ENCODE measurements around the gene PARVA.

The PARVA gene

DNA sequence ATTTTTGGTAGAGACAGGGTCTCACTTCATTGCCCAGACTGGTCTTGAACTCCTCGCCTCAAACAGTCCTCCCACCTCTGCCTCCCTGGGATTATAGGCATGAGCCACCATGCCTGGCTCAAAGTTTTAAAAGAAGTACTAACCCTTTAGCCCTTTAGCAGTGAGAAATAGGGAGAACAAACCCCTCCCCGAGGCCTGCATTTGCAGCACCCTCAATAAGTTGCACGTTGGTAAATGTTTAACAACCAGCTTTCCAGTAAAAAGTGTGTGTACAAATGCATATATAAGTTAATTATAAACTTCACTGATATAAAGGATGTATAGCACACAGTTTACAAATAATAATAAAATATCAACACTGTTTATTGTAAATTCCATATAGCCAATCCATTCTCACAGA is 51.8 kb downstream of the PARVA start:
- no peak for ATAC-seq
- TF ChIP-seq ISL1 (CRISPR knock-in tag; IDR thresholded peaks at IDR 0.05) (no peak), ZNF70 (CRISPR knock-in tag; IDR thresholded peaks at IDR 0.05) (no peak), TOX (CRISPR knock-in tag; IDR thresholded peaks at IDR 0.05; ENCODE audit: borderline replicate concordance) (no peak), CSDC2 (CRISPR knock-in tag; IDR thresholded peaks at IDR 0.05) (no peak), PPARA (CRISPR knock-in tag; IDR thresholded peaks at IDR 0.05; ENCODE audit: borderline replicate concordance) (no peak), ESRRG (CRISPR knock-in tag; IDR thresholded peaks at IDR 0.05) (no peak), ZFP30 (CRISPR knock-in tag; IDR thresholded peaks at IDR 0.05) (no peak), ZFP3 (CRISPR knock-in tag; IDR thresholded peaks at IDR 0.05) (no peak), ZC3H10 (CRISPR knock-in tag; IDR thresholded peaks at IDR 0.05) (no peak), TCF4 (CRISPR knock-in tag; IDR thresholded peaks at IDR 0.05; ENCODE audit: borderline replicate concordance) (no peak)
- TF ChIP-seq, protein P1, sequence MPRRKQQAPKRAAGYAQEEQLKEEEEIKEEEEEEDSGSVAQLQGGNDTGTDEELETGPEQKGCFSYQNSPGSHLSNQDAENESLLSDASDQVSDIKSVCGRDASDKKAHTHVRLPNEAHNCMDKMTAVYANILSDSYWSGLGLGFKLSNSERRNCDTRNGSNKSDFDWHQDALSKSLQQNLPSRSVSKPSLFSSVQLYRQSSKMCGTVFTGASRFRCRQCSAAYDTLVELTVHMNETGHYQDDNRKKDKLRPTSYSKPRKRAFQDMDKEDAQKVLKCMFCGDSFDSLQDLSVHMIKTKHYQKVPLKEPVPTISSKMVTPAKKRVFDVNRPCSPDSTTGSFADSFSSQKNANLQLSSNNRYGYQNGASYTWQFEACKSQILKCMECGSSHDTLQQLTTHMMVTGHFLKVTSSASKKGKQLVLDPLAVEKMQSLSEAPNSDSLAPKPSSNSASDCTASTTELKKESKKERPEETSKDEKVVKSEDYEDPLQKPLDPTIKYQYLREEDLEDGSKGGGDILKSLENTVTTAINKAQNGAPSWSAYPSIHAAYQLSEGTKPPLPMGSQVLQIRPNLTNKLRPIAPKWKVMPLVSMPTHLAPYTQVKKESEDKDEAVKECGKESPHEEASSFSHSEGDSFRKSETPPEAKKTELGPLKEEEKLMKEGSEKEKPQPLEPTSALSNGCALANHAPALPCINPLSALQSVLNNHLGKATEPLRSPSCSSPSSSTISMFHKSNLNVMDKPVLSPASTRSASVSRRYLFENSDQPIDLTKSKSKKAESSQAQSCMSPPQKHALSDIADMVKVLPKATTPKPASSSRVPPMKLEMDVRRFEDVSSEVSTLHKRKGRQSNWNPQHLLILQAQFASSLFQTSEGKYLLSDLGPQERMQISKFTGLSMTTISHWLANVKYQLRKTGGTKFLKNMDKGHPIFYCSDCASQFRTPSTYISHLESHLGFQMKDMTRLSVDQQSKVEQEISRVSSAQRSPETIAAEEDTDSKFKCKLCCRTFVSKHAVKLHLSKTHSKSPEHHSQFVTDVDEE (CRISPR knock-in tag; IDR thresholded peaks at IDR 0.05): no peak
- TF ChIP-seq, protein P2, sequence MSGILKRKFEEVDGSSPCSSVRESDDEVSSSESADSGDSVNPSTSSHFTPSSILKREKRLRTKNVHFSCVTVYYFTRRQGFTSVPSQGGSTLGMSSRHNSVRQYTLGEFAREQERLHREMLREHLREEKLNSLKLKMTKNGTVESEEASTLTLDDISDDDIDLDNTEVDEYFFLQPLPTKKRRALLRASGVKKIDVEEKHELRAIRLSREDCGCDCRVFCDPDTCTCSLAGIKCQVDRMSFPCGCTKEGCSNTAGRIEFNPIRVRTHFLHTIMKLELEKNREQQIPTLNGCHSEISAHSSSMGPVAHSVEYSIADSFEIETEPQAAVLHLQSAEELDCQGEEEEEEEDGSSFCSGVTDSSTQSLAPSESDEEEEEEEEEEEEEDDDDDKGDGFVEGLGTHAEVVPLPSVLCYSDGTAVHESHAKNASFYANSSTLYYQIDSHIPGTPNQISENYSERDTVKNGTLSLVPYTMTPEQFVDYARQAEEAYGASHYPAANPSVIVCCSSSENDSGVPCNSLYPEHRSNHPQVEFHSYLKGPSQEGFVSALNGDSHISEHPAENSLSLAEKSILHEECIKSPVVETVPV (CRISPR knock-in tag; IDR thresholded peaks at IDR 0.05): no peak

DNA sequence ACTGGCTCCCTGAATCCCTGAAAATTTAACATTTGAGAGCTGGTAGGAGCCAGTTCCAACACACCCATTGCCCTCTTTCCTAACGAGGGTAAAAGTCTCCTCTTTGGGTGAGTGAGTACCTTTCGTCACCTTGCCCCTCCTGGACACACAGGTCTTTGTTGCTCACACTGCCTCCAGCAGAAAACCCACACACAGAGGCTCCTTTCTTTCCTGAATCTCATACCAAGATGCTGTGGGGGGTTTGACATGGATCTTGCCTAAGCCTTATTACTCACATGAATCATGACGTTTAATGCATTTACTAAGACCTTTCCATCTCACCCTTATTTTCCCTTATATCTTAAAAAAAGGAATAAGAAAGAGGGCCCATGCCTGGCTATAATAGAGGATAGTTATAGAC is 53.0 kb downstream of the PARVA start:
- TF ChIP-seq ESRRG (CRISPR knock-in tag; IDR thresholded peaks at IDR 0.05) (no peak), ZC3H10 (CRISPR knock-in tag; IDR thresholded peaks at IDR 0.05) (no peak), ZNF70 (CRISPR knock-in tag; IDR thresholded peaks at IDR 0.05) (no peak), ZFP30 (CRISPR knock-in tag; IDR thresholded peaks at IDR 0.05) (no peak), CSDC2 (CRISPR knock-in tag; IDR thresholded peaks at IDR 0.05) (no peak), GLIS3 (CRISPR knock-in tag; IDR thresholded peaks at IDR 0.05) (no peak)
- TF ChIP-seq, protein P3, sequence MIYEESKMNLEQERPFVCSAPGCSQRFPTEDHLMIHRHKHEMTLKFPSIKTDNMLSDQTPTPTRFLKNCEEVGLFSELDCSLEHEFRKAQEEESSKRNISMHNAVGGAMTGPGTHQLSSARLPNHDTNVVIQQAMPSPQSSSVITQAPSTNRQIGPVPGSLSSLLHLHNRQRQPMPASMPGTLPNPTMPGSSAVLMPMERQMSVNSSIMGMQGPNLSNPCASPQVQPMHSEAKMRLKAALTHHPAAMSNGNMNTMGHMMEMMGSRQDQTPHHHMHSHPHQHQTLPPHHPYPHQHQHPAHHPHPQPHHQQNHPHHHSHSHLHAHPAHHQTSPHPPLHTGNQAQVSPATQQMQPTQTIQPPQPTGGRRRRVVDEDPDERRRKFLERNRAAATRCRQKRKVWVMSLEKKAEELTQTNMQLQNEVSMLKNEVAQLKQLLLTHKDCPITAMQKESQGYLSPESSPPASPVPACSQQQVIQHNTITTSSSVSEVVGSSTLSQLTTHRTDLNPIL (CRISPR knock-in tag; IDR thresholded peaks at IDR 0.05; ENCODE audit: low read depth): no peak
- TF ChIP-seq, protein P2 (CRISPR knock-in tag; IDR thresholded peaks at IDR 0.05): no peak
- no peak for ATAC-seq

DNA sequence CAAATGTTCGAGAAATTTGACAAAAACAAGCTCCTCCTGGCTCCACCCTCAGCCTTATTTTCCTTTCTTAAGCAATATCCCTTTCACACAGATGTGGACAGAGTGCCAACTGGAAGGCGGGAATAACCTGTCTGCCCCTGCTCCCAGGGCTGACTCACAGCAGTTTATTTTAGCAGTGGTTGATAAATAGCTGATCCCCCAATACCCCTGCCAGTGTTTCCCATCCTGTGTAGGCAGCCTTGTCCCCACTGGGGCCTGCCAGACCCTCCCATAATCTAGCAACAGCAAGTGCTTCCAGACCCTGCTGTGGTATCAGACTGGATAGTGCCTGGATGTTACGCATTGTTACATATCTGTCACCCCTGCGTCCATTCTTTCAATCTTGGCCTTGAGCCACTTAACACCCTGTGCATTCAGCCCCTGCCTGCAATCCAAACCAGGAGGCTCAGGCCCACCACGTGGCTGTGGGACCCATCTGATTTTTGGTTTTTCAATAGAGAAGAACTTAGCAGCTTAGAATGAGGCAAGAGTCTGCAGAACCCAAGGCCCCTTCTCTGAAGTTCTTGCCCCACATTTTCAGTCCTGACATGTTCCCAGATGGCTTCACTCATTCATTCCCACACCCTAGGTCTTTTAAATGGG is 53.7 kb downstream of the PARVA start:
- peak; percentile 57 for ATAC-seq
- TF ChIP-seq RARB (CRISPR knock-in tag; IDR thresholded peaks at IDR 0.05) (no peak), TOX (CRISPR knock-in tag; IDR thresholded peaks at IDR 0.05; ENCODE audit: borderline replicate concordance) (no peak), ZNF70 (CRISPR knock-in tag; IDR thresholded peaks at IDR 0.05) (no peak), ESRRG (CRISPR knock-in tag; IDR thresholded peaks at IDR 0.05) (no peak), PPARA (CRISPR knock-in tag; IDR thresholded peaks at IDR 0.05; ENCODE audit: borderline replicate concordance) (no peak), BACH2 (CRISPR knock-in tag; IDR thresholded peaks at IDR 0.05; ENCODE audit: borderline replicate concordance) (no peak), TCF4 (CRISPR knock-in tag; IDR thresholded peaks at IDR 0.05; ENCODE audit: borderline replicate concordance) (no peak), OSR1 (CRISPR knock-in tag; IDR thresholded peaks at IDR 0.05) (no peak), ARNTL (CRISPR knock-in tag; IDR thresholded peaks at IDR 0.05; ENCODE audit: borderline replicate concordance, low read depth) (no peak), ZC3H10 (CRISPR knock-in tag; IDR thresholded peaks at IDR 0.05) (no peak), ZNF8 (CRISPR knock-in tag; IDR thresholded peaks at IDR 0.05) (no peak)
- TF ChIP-seq, protein P2 (CRISPR knock-in tag; IDR thresholded peaks at IDR 0.05): no peak
- TF ChIP-seq, protein P4, sequence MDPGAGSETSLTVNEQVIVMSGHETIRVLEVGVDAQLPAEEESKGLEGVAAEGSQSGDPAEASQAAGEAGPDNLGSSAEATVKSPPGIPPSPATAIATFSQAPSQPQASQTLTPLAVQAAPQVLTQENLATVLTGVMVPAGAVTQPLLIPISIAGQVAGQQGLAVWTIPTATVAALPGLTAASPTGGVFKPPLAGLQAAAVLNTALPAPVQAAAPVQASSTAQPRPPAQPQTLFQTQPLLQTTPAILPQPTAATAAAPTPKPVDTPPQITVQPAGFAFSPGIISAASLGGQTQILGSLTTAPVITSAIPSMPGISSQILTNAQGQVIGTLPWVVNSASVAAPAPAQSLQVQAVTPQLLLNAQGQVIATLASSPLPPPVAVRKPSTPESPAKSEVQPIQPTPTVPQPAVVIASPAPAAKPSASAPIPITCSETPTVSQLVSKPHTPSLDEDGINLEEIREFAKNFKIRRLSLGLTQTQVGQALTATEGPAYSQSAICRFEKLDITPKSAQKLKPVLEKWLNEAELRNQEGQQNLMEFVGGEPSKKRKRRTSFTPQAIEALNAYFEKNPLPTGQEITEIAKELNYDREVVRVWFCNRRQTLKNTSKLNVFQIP (CRISPR knock-in tag; IDR thresholded peaks at IDR 0.05; ENCODE audit: borderline replicate concordance, low read depth): no peak
- TF ChIP-seq, protein P5, sequence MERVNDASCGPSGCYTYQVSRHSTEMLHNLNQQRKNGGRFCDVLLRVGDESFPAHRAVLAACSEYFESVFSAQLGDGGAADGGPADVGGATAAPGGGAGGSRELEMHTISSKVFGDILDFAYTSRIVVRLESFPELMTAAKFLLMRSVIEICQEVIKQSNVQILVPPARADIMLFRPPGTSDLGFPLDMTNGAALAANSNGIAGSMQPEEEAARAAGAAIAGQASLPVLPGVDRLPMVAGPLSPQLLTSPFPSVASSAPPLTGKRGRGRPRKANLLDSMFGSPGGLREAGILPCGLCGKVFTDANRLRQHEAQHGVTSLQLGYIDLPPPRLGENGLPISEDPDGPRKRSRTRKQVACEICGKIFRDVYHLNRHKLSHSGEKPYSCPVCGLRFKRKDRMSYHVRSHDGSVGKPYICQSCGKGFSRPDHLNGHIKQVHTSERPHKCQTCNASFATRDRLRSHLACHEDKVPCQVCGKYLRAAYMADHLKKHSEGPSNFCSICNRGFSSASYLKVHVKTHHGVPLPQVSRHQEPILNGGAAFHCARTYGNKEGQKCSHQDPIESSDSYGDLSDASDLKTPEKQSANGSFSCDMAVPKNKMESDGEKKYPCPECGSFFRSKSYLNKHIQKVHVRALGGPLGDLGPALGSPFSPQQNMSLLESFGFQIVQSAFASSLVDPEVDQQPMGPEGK (CRISPR knock-in tag; IDR thresholded peaks at IDR 0.05; ENCODE audit: borderline replicate concordance): no peak
- TF ChIP-seq, protein P1 (CRISPR knock-in tag; IDR thresholded peaks at IDR 0.05): no peak
